HepG2 (cell line): ENCODE data around the gene C2orf92. TPM values are rescaled to one million over a fixed set of nuclear protein-coding genes. Genes with fewer than 3 reads are reported as not detected.
A peak's percentile ranks its signal among the peaks of the same experiment; 100 is the strongest.

Experiments used
- AGO2 ChIP-seq: fragments of 200-400 bp; formaldehyde crosslinking; optimal IDR thresholded peaks from 2 replicates; pipeline ENCODE3; 2017; ENCODE audit warnings: mild to moderate bottlenecking, low read depth, low read length, moderate library complexity
- AHR ChIP-seq: IDR thresholded peaks from 2 replicates; pipeline ENCODE4 v1.6.1; 2018; ENCODE audit warnings: missing genetic modification reagents, missing compliant biosample characterization
- ARNT2 ChIP-seq: sonication (generic); formaldehyde crosslinking; IDR thresholded peaks from 2 replicates; pipeline ENCODE4 v1.8.0; 2022; ENCODE audit warnings: mild to moderate bottlenecking, low read depth, missing genetic modification reagents, moderate library complexity
- BORCS8-MEF2B ChIP-seq: sonication (generic); formaldehyde crosslinking; IDR thresholded peaks from 2 replicates; pipeline ENCODE4 v1.8.0; 2022; ENCODE audit warnings: mild to moderate bottlenecking, missing genetic modification reagents
- BRCA1 ChIP-seq: sonication (generic); formaldehyde crosslinking; IDR thresholded peaks from 2 replicates; pipeline ENCODE4 v1.4.0; 2020; ENCODE audit warnings: missing genetic modification reagents
- IKZF4 ChIP-seq: sonication (generic); formaldehyde crosslinking; IDR thresholded peaks from 2 replicates; pipeline ENCODE4 v1.5.1; 2020; ENCODE audit warnings: borderline replicate concordance, mild to moderate bottlenecking, low read depth, missing genetic modification reagents; ENCODE audit errors: not compliant biosample characterization
- KMT2B ChIP-seq: IDR thresholded peaks from 2 replicates; pipeline ENCODE4 v1.6.1; 2016; ENCODE audit warnings: missing genetic modification reagents, missing compliant biosample characterization
- NR2C2 ChIP-seq: sonication (generic); formaldehyde crosslinking; IDR thresholded peaks from 2 replicates; pipeline ENCODE4 v1.4.0; 2020; ENCODE audit warnings: missing genetic modification reagents, mild to moderate bottlenecking, moderate library complexity, borderline replicate concordance
- REXO4 ChIP-seq: sonication (generic); formaldehyde crosslinking; IDR thresholded peaks from 2 replicates; pipeline ENCODE4 v1.8.0; 2022; ENCODE audit warnings: missing genetic modification reagents, mild to moderate bottlenecking, borderline replicate concordance
- ZMAT3 ChIP-seq: sonication (generic); formaldehyde crosslinking; conservative IDR thresholded peaks from 2 replicates; pipeline ENCODE4 v1.7.0; 2021; ENCODE audit warnings: missing genetic modification reagents
- ZNF792 ChIP-seq: IDR thresholded peaks from 2 replicates; pipeline ENCODE4 v1.6.1; 2016
- ZSCAN25 ChIP-seq: sonication (generic); formaldehyde crosslinking; IDR thresholded peaks from 2 replicates; pipeline ENCODE4 v1.8.0; 2022; ENCODE audit warnings: mild to moderate bottlenecking, missing genetic modification reagents
- polyA plus RNA-seq, 8 experiments: library from polyadenylated mRNA; depleted of rRNA in 3 of 8; stranded (reverse) in 7 of 8; unstranded in 1 of 8; fragments of >200 nt; fragmentation: Illumina TruSeq in 4 of 8; extraction: Trizol in 4 of 8; gene quantifications; 2 replicates each; pipeline versions ENCODE4 v1.2.1 to v1.2.3, GENCODE V29; 2011 to 2016; ENCODE audit warnings: low read depth in 4 of 8, missing spikeins in 1 of 8, mixed read lengths in 1 of 8; ENCODE audit not compliant: insufficient read depth in 1 of 8
- total RNA-seq, 5 experiments: library from RNA; depleted of rRNA; stranded (reverse); fragments of >200 nt; fragmentation: Illumina TruSeq; extraction: Trizol; gene quantifications; 2 replicates each; pipeline ENCODE4 v1.2.3, GENCODE V29; 2016; ENCODE audit warnings: low read depth in 1 of 5
- TF ChIP-seq, protein P1 (sequence below): IDR thresholded peaks from 2 replicates; pipeline ENCODE4 v1.6.1; 2016; ENCODE audit warnings: low read depth, missing genetic modification reagents, missing compliant biosample characterization
- TF ChIP-seq, protein P2 (sequence below), 2 experiments: IDR thresholded peaks; 2 replicates each; pipeline ENCODE4 v1.6.1; 2011 to 2012; ENCODE audit warnings: low read length in 2 of 2, borderline replicate concordance in 1 of 2, low read depth in 1 of 2, mild to moderate bottlenecking in 1 of 2, moderate library complexity in 1 of 2
- TF ChIP-seq, protein P3 (sequence below): sonication (generic); formaldehyde crosslinking; IDR thresholded peaks from 2 replicates; pipeline ENCODE4 v1.4.0; 2020; ENCODE audit warnings: mild to moderate bottlenecking, missing genetic modification reagents

The C2orf92 gene
- total and polyA plus RNA-seq, 2 of the 13 experiments (the other 11 are each of a cell fraction or from before 2014, with no cell fraction given), result 4.9 to 5.0 TPM

DNA sequence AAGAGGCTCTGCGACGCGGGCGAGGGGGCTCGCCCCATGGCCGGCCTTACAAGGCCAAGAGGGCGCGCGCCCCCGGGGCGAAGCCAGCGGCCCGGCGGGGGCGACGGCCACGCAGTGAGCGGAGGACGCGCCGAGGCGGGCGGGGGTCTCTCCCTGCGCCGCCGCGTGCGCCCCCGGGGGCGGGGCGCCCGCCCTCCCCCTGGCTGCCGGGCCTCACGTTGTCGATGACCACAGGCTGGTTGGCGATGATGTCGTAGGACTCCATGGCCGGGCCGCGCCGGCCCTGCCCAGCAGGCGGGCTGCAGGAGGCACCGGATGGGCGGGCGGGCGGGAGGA is 5.9 kb upstream of the C2orf92 start (continued):
- TF ChIP-seq, protein P1, sequence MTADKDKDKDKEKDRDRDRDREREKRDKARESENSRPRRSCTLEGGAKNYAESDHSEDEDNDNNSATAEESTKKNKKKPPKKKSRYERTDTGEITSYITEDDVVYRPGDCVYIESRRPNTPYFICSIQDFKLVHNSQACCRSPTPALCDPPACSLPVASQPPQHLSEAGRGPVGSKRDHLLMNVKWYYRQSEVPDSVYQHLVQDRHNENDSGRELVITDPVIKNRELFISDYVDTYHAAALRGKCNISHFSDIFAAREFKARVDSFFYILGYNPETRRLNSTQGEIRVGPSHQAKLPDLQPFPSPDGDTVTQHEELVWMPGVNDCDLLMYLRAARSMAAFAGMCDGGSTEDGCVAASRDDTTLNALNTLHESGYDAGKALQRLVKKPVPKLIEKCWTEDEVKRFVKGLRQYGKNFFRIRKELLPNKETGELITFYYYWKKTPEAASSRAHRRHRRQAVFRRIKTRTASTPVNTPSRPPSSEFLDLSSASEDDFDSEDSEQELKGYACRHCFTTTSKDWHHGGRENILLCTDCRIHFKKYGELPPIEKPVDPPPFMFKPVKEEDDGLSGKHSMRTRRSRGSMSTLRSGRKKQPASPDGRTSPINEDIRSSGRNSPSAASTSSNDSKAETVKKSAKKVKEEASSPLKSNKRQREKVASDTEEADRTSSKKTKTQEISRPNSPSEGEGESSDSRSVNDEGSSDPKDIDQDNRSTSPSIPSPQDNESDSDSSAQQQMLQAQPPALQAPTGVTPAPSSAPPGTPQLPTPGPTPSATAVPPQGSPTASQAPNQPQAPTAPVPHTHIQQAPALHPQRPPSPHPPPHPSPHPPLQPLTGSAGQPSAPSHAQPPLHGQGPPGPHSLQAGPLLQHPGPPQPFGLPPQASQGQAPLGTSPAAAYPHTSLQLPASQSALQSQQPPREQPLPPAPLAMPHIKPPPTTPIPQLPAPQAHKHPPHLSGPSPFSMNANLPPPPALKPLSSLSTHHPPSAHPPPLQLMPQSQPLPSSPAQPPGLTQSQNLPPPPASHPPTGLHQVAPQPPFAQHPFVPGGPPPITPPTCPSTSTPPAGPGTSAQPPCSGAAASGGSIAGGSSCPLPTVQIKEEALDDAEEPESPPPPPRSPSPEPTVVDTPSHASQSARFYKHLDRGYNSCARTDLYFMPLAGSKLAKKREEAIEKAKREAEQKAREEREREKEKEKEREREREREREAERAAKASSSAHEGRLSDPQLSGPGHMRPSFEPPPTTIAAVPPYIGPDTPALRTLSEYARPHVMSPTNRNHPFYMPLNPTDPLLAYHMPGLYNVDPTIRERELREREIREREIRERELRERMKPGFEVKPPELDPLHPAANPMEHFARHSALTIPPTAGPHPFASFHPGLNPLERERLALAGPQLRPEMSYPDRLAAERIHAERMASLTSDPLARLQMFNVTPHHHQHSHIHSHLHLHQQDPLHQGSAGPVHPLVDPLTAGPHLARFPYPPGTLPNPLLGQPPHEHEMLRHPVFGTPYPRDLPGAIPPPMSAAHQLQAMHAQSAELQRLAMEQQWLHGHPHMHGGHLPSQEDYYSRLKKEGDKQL (CRISPR knock-in tag), result no peak
- peak; percentile 58 for TF ChIP-seq AGO2
- TF ChIP-seq BRCA1 (CRISPR knock-in tag), result no peak
- no peak for TF ChIP-seq REXO4 (CRISPR knock-in tag)
- TF ChIP-seq ZMAT3, result no peak
- TF ChIP-seq KMT2B (CRISPR knock-in tag), result no peak
- no peak for TF ChIP-seq ZNF792 (CRISPR knock-in tag)
- TF ChIP-seq NR2C2 (CRISPR knock-in tag), result no peak
- TF ChIP-seq, protein P2, sequence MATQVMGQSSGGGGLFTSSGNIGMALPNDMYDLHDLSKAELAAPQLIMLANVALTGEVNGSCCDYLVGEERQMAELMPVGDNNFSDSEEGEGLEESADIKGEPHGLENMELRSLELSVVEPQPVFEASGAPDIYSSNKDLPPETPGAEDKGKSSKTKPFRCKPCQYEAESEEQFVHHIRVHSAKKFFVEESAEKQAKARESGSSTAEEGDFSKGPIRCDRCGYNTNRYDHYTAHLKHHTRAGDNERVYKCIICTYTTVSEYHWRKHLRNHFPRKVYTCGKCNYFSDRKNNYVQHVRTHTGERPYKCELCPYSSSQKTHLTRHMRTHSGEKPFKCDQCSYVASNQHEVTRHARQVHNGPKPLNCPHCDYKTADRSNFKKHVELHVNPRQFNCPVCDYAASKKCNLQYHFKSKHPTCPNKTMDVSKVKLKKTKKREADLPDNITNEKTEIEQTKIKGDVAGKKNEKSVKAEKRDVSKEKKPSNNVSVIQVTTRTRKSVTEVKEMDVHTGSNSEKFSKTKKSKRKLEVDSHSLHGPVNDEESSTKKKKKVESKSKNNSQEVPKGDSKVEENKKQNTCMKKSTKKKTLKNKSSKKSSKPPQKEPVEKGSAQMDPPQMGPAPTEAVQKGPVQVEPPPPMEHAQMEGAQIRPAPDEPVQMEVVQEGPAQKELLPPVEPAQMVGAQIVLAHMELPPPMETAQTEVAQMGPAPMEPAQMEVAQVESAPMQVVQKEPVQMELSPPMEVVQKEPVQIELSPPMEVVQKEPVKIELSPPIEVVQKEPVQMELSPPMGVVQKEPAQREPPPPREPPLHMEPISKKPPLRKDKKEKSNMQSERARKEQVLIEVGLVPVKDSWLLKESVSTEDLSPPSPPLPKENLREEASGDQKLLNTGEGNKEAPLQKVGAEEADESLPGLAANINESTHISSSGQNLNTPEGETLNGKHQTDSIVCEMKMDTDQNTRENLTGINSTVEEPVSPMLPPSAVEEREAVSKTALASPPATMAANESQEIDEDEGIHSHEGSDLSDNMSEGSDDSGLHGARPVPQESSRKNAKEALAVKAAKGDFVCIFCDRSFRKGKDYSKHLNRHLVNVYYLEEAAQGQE (IDR thresholded peaks at IDR 0.05; ENCODE audit: borderline replicate concordance in 1 of 2, low read depth in 1 of 2, low read length in 2 of 2), result no peak
- peak; percentile 57 for TF ChIP-seq ARNT2 (CRISPR knock-in tag)
- TF ChIP-seq, protein P3, sequence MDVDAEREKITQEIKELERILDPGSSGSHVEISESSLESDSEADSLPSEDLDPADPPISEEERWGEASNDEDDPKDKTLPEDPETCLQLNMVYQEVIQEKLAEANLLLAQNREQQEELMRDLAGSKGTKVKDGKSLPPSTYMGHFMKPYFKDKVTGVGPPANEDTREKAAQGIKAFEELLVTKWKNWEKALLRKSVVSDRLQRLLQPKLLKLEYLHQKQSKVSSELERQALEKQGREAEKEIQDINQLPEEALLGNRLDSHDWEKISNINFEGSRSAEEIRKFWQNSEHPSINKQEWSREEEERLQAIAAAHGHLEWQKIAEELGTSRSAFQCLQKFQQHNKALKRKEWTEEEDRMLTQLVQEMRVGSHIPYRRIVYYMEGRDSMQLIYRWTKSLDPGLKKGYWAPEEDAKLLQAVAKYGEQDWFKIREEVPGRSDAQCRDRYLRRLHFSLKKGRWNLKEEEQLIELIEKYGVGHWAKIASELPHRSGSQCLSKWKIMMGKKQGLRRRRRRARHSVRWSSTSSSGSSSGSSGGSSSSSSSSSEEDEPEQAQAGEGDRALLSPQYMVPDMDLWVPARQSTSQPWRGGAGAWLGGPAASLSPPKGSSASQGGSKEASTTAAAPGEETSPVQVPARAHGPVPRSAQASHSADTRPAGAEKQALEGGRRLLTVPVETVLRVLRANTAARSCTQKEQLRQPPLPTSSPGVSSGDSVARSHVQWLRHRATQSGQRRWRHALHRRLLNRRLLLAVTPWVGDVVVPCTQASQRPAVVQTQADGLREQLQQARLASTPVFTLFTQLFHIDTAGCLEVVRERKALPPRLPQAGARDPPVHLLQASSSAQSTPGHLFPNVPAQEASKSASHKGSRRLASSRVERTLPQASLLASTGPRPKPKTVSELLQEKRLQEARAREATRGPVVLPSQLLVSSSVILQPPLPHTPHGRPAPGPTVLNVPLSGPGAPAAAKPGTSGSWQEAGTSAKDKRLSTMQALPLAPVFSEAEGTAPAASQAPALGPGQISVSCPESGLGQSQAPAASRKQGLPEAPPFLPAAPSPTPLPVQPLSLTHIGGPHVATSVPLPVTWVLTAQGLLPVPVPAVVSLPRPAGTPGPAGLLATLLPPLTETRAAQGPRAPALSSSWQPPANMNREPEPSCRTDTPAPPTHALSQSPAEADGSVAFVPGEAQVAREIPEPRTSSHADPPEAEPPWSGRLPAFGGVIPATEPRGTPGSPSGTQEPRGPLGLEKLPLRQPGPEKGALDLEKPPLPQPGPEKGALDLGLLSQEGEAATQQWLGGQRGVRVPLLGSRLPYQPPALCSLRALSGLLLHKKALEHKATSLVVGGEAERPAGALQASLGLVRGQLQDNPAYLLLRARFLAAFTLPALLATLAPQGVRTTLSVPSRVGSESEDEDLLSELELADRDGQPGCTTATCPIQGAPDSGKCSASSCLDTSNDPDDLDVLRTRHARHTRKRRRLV (CRISPR knock-in tag), result peak; percentile 11; the same call in 1 of the 2 replicates
- TF ChIP-seq AHR (CRISPR knock-in tag), result no peak
- no peak for TF ChIP-seq IKZF4 (CRISPR knock-in tag)
- TF ChIP-seq ZSCAN25 (CRISPR knock-in tag), result no peak
- no peak for TF ChIP-seq BORCS8-MEF2B (CRISPR knock-in tag)
